HG03575 (cell line): ENCODE results near the gene NKIRAS1.
"Not testable (repeated sequence)": the region's sequence is repeated elsewhere in the genome, so short reads cannot be mapped to it uniquely, and the experiment has no call there.

Experiments
- ATAC-seq: cut with Tn5 transposase; IDR thresholded peaks from one replicate; pipeline ENCODE4 v1.9.1; 2021; ENCODE audit not compliant: unreplicated experiment, insufficient number of reproducible peaks, low FRiP score; ENCODE audit errors: extremely low read depth

Gene NKIRAS1

DNA sequence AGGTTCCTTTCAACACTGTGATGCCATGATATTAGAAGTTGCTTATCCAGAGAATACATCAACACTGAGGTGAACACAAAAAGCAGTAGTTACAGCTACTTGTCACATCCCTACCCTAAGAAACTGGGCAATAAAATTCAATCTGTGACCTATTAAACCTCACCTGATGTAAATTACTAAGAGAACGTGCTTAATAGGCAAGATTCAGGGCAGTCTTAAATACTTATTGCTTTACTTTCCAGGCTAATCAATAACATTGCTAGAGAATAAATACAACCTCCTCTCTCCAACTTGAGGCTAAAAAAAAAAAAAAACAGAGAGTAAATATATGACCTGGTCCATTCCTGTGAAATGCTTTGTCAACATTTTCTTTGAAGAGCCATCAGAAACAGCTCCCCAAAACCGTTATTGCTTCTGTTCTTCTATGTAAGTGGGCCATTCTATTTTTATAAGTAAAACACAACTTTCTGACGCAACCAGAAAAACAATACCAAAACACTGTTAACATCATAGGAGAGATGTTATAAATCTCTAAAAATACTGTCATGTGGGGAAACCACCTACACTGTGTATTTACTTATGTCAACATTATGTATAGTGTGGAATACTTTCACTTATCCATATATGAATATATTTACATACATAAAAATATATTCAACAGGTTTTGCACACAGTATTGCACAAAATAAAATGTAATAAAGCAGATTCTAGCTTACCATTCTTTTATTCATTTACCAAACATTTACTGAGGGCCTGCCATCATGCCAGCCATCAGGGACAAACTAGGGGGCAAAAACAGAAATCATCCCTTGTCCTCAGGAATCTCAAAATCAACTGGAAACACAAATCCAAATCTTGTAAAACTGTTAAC lies 2.7 kb downstream of the NKIRAS1 start:
- no peak for ATAC-seq

DNA sequence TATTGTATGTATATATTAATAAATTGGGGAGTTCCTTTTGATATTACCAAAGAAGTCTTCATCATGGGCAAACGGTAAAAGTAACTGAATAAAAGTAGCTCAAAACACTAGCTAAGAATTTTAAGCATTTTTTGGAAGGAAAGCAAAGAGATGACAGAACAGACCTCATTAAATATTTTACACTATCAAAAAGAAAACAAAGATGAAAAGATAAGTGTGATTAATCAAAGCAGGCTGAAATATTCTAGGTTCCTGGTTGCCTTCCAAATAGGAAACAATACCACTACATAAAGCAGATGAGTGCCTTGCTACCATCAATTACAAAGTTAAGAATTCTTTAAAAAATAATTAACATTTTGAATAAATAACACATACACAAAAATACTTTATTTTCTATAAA lies 3.6 kb downstream of the NKIRAS1 start:
- ATAC-seq = no peak

GRCh38 chr3:23912335-23912734 lies 4.5 kb downstream of the NKIRAS1 start:
- not testable (repeated sequence) for ATAC-seq

- no peak for ATAC-seq
Measured at GRCh38 chr3:23911397-23911796, 5.4 kb downstream of the NKIRAS1 start.

GRCh38 chr3:23909341-23909740 lies 7.4 kb downstream of the NKIRAS1 start:
- ATAC-seq = no peak

GRCh38 chr3:23904545-23904944 lies 12.2 kb downstream of the NKIRAS1 start:
- ATAC-seq = no peak

- no peak for ATAC-seq
Measured at GRCh38 chr3:23900744-23901143, 16.0 kb downstream of the NKIRAS1 start.

- ATAC-seq = no peak
Measured at GRCh38 chr3:23895181-23895580, 21.6 kb downstream of the NKIRAS1 start.

GRCh38 chr3:23894254-23895061 lies 22.3 kb downstream of the NKIRAS1 start:
- no peak for ATAC-seq

- no peak for ATAC-seq
Measured at GRCh38 chr3:23889950-23890349, 26.8 kb downstream of the NKIRAS1 start.

DNA sequence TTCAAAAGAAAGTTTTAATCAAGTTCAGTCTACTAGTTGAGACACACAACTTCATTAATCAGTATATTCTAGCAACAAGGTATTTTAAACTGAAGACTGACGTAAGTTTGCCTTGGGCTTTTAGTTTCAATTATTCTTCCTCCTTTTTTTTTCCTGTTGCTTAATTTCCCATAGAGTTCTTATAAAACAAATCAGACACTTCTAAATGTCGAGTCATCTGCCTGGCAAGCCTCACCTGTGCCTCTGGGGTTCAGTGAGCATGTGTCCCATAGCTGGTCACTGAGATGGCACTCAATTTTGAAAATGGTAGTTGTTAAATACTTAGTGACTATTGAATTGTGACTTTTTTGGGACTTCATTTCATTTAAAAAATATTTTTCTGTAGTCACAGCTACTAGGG lies 27.4 kb downstream of the NKIRAS1 start:
- no peak for ATAC-seq

GRCh38 chr3:23888617-23889228 lies 28.1 kb downstream of the NKIRAS1 start:
- ATAC-seq = no peak

DNA sequence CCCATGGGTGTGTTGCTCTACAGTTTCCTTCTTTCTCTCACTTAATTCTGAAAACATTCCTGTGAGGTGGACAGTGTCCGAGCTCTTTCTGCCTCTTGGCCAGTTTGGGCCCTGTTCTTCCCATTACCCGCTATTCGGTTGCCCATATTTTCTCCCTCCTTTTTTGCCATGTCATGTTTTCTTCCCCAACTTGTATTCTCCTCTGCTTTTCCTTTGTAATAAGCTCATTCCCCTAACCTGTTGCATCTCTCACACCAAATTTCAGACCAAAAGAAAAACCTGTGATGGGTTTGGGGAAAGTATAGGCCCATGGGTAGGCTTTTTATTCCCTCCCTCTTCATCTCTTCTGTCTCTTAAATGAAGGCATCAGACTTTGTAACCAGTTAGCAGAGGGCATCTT lies 30.5 kb downstream of the NKIRAS1 start:
- ATAC-seq = no peak

- ATAC-seq = no peak
Measured at GRCh38 chr3:23885210-23885609, 31.6 kb downstream of the NKIRAS1 start.

DNA sequence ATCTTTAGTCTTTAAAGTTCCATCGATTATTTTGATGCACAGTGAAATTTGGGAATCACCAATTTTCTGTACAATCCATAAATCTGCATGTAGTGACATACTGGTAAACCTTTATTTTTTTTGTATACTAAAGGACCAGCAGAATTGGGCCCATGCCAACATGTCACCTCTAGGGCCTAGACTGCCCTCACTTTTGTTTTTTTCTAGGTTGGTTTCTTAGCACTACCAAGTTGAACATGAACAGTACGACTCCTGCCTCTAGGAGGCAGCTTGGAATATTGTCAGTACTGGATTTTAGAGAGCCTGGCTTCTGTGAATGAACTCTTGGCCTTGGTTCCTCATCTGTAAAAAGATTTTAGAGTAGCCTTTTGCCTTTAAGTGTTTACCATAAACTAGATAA lies 32.3 kb downstream of the NKIRAS1 start:
- no peak for ATAC-seq

GRCh38 chr3:23882487-23882918 lies 34.3 kb downstream of the NKIRAS1 start:
- no peak for ATAC-seq

DNA sequence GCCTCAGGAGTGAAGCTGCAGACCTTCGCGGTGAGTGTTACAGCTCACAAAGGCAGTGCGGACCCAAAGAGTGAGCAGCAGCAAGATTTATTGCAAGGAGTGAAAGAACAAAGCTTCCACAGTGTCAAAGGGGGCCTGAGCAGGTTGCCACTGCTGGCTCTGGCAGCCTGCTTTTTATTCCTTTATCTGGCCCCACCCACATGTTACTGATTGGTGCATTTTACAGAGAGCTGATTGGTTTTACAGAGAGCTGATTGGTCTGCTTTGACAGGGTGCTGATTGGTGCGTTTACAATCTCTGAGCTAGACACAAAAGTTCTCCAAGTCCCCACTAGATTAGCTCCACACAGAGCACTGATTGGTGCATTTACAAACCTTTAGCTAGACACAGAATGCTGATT lies 34.8 kb downstream of the NKIRAS1 start:
- ATAC-seq = not testable (repeated sequence)

GRCh38 chr3:23880703-23881339 lies 36.0 kb downstream of the NKIRAS1 start:
- ATAC-seq = no peak

DNA sequence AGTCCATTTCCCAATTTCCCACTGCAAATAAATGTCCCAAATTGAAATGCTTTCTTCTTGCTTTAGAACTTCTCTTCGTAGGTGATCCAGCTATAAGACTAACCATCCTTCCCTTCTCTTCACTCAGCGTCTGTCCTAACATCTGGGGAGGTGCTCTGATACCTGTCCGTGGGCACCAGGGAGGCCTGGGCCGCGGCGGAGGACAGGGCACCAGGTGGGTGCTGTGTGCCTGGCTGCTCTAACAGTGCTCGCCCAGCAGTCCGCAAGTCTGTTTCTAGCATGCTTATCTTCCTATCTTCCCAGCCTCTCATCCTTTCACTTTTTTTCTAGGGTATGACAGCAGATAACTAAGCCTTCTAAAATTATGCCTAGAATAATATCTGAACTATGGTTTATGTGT lies 37.3 kb downstream of the NKIRAS1 start:
- no peak for ATAC-seq
